ENCODE measurements around the gene PSMB1.
A peak's percentile ranks its signal among the peaks of the same experiment; 100 is the strongest.

Gene PSMB1

GRCh38 chr6:170564936-170565530 is 11.9 kb upstream of the PSMB1 start:
- DNase-seq (ENCODE audit: low read depth, low spot score): no peak
- ChIA-PET CTCF (interaction anchor here (1.2 kb wide), 1 partner anchor 10 kb away, joined by 3 read pairs; no protein-coding TSS in a partner anchor), POLR2A (no interaction called here)
- no peak overlapping the region for H3K4me3 ChIP-seq (ENCODE audit: low read depth, low read length)
- TF ChIP-seq CTCF (IDR thresholded peaks at IDR 0.05; ENCODE audit: insufficient read depth, low read length, missing control alignments): no peak

- ChIA-PET CTCF (no interaction called here), POLR2A (no interaction called here)
- H3K4me3 ChIP-seq (ENCODE audit: low read depth, low read length): no peak overlapping the region
- no peak for TF ChIP-seq CTCF (IDR thresholded peaks at IDR 0.05; ENCODE audit: insufficient read depth, low read length, missing control alignments)
- DNase-seq (ENCODE audit: low read depth, low spot score): no peak
These were observed 8.4 kb upstream of the PSMB1 start for GRCh38 chr6:170561555-170561954.

GRCh38 chr6:170555305-170555704 is 2.2 kb upstream of the PSMB1 start:
- ChIA-PET POLR2A (interaction anchor here (1.2 kb wide), 1 partner anchor 150 kb away, joined by 5 read pairs; no protein-coding TSS in a partner anchor), CTCF (interaction anchor here (1.0 to 2.1 kb wide), 2 partner anchors 9 to 28 kb away, joined by 3 to 5 read pairs; no protein-coding TSS in a partner anchor)
- H3K4me3 ChIP-seq (ENCODE audit: low read depth, low read length): peak overlapping the region; percentile 90
- no peak for TF ChIP-seq CTCF (IDR thresholded peaks at IDR 0.05; ENCODE audit: insufficient read depth, low read length, missing control alignments)
- no peak for DNase-seq (ENCODE audit: low read depth, low spot score)

- peak overlapping the region; percentile 90 for H3K4me3 ChIP-seq (ENCODE audit: low read depth, low read length)
- no peak for DNase-seq (ENCODE audit: low read depth, low spot score)
- ChIA-PET CTCF (interaction anchor here (1.1 to 2.1 kb wide), 2 partner anchors 29 to 1660 kb away, joined by 3 to 5 read pairs; no protein-coding TSS in a partner anchor), POLR2A (interaction anchor here (1.2 kb wide), 1 partner anchor 149 kb away, joined by 5 read pairs; no protein-coding TSS in a partner anchor)
- TF ChIP-seq CTCF (IDR thresholded peaks at IDR 0.05; ENCODE audit: insufficient read depth, low read length, missing control alignments): no peak
These were observed 1.7 kb upstream of the PSMB1 start for GRCh38 chr6:170554796-170555137.

GRCh38 chr6:170554013-170554795 is 1.1 kb upstream of the PSMB1 start, which contains the start of gene TBP:
TBP (plus strand) TSS chr6:170554369; CDS start chr6:170557030, 2,661 bp downstream.
- H3K4me3 ChIP-seq (ENCODE audit: low read depth, low read length): peak within 1 kb of the TSS; percentile 90
- POLR2A ChIA-PET: interaction anchor here (0.6 to 2.6 kb wide), 5 partner anchors 9 to 803 kb away, joined by 3 to 11 read pairs (median 4); partner anchors contain the start of genes DYNLT2, ERMARD and PDCD2
- TF ChIP-seq CTCF (IDR thresholded peaks at IDR 0.05; ENCODE audit: insufficient read depth, low read length, missing control alignments): no peak
- DNase-seq (ENCODE audit: low read depth, low spot score): peak; percentile 95
- CTCF ChIA-PET: interaction anchor here (1.1 to 2.1 kb wide), 2 partner anchors 29 to 1660 kb away, joined by 3 to 5 read pairs; no protein-coding TSS in a partner anchor

GRCh38 chr6:170553534-170554012 is 466 bp upstream of the PSMB1 start:
- ChIA-PET POLR2A (interaction anchor here (0.6 to 2.6 kb wide), 4 partner anchors 8 to 802 kb away, joined by 3 to 11 read pairs (median 4); partner anchors contain the start of genes DYNLT2, ERMARD and PDCD2), CTCF (no interaction called here)
- no peak for DNase-seq (ENCODE audit: low read depth, low spot score)
- H3K4me3 ChIP-seq (ENCODE audit: low read depth, low read length): peak overlapping the region; percentile 90
- no peak for TF ChIP-seq CTCF (IDR thresholded peaks at IDR 0.05; ENCODE audit: insufficient read depth, low read length, missing control alignments)

Data from AG04449 (cell line).